H1 (cell line): ENCODE data around the gene TBCD. TPM values are rescaled to one million over a fixed set of nuclear protein-coding genes. Genes with fewer than 3 reads are reported as not detected.

ENCODE experiments used
- ASH2L ChIP-seq: fragments of 200-600, 300-600 bp; sonication (generic); IDR thresholded peaks from one replicate; pipeline ENCODE4 v1.7.1; 2017; ENCODE audit warnings: low read length
- CTCF ChIP-seq, 3 experiments: IDR thresholded peaks; 1 replicate in 2 of 3; 2 replicates in 1 of 3; pipeline versions ENCODE4 v1.5.1 to v1.6.1; 2011; ENCODE audit warnings: low read length in 3 of 3, mild to moderate bottlenecking in 3 of 3, inconsistent platforms in 2 of 3, low read depth in 1 of 3, moderate library complexity in 1 of 3; ENCODE audit not compliant: insufficient read depth in 1 of 3; ENCODE audit errors: control extremely low read depth in 1 of 3
- KDM1A ChIP-seq: fragments of 200-600, 300-600 bp; sonication (generic); IDR thresholded peaks from 2 replicates; pipeline ENCODE4 v1.7.1; 2016; ENCODE audit warnings: mild to moderate bottlenecking, low read length, borderline replicate concordance
- TAF7 ChIP-seq: optimal IDR thresholded peaks from 2 replicates; pipeline ENCODE3; 2011; ENCODE audit warnings: low read depth, mild to moderate bottlenecking, inconsistent platforms, low read length, moderate library complexity, borderline replicate concordance
- TEAD4 ChIP-seq: IDR thresholded peaks from 2 replicates; pipeline ENCODE4 v1.6.1; 2012; ENCODE audit warnings: low read depth, low read length, inconsistent platforms, mixed read lengths
- polyA plus RNA-seq, 7 experiments: library from polyadenylated mRNA; depleted of rRNA in 3 of 7; stranded (reverse) in 5 of 7; unstranded in 2 of 7; fragments of >200 nt in 5 of 7; fragments of 200-250 nt in 2 of 7; gene quantifications; 1 replicate in 5 of 7; 2 replicates in 1 of 7; 4 replicates in 1 of 7; pipeline versions ENCODE4 v1.2.1 to v1.2.3, GENCODE V29; 2011 to 2013; ENCODE audit warnings: missing spikeins in 2 of 7, mixed read lengths in 2 of 7
- total RNA-seq: library from RNA; stranded (reverse); fragmentation: NEBNext Ultra II Directional; extraction: Animal tissue kit (Norgen Biotek cat#: 25700); gene quantifications from 2 replicates; pipeline ENCODE4 v1.2.1, GENCODE V29; 2021

Gene TBCD
- total and polyA plus RNA-seq, 2 of the 8 experiments (the other 6 are each of a cell fraction or from before 2014, with no cell fraction given) = 118 to 162 TPM

DNA sequence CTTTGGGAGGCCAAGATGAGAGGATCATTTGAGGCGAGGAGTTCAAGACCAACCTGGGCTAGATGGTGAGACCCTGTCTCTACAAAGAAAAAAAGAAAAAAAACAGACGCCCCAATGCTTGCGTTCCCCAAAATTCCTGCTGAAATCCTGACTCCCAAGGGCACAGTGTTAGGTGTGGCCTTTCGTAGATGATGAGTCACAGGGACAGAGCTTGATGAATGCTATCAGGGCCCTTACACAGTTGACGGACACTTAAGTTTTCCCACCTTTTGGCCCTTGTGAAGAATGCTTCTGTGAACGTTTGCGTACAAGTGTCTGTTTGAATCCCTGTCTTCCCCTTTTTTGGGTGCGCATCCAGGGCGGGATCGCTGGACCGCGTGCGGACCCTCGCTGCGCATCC, 104.5 kb downstream of the TBCD start (continued):
- TF ChIP-seq KDM1A (no peak), TAF7 (no peak), TEAD4 (no peak), CTCF (IDR thresholded peaks at IDR 0.05; ENCODE audit: control extremely low read depth in 1 of 3, insufficient read depth in 1 of 3, low read depth in 1 of 3, low read length in 3 of 3) (no peak), ASH2L (no peak)
